RWPE2 (cell line): Measurements from ENCODE around the gene ITGAD.

Experiments
- ATAC-seq: fragments of 200-7000 bp; cut with Tn5 transposase; 3 replicates; pipeline ENCODE4 v1.9.1; 2021; ENCODE audit warnings: low read depth
- DNase-seq: peaks from one replicate; pipeline ENCODE4 v3.0.0-alpha.2; 2020; ENCODE audit warnings: low spot score
- H3K27ac ChIP-seq: fragments of 450-650 bp; 2 replicates; pipeline ENCODE4 v1.5.1; 2017; ENCODE audit warnings: mild to moderate bottlenecking; ENCODE audit not compliant: poor library complexity, severe bottlenecking
- H3K27me3 ChIP-seq: fragments of 250-450 bp; sonication (Bioruptor Pico); 2 replicates; pipeline ENCODE4 v1.5.1; 2021; ENCODE audit warnings: mild to moderate bottlenecking, moderate library complexity; ENCODE audit not compliant: insufficient read depth, poor library complexity, severe bottlenecking
- H3K36me3 ChIP-seq: fragments of 250-450 bp; sonication (Bioruptor Pico); 2 replicates; pipeline ENCODE4 v1.5.1; 2020; ENCODE audit warnings: low read depth, mild to moderate bottlenecking, moderate library complexity
- H3K4me1 ChIP-seq: fragments of 250-450 bp; sonication (Bioruptor Pico); 2 replicates; pipeline ENCODE4 v1.5.1; 2021; ENCODE audit warnings: mild to moderate bottlenecking, moderate library complexity; ENCODE audit not compliant: insufficient read depth, poor library complexity, severe bottlenecking
- H3K4me3 ChIP-seq: fragments of 250-450 bp; sonication (Bioruptor Pico); 2 replicates; pipeline ENCODE4 v1.5.1; 2021; ENCODE audit warnings: mild to moderate bottlenecking, moderate library complexity; ENCODE audit not compliant: severe bottlenecking
- H3K9me3 ChIP-seq: fragments of 250-450 bp; sonication (Bioruptor Pico); 2 replicates; pipeline ENCODE4 v1.5.1; 2021; ENCODE audit warnings: mild to moderate bottlenecking, moderate library complexity; ENCODE audit not compliant: severe bottlenecking
- TF ChIP-seq, protein P1 (sequence below): fragments of 450-650 bp; IDR thresholded peaks from one replicate; pipeline ENCODE4 v1.5.1; 2017; ENCODE audit warnings: mild to moderate bottlenecking, moderate library complexity; ENCODE audit not compliant: poor library complexity, severe bottlenecking

Gene ITGAD

DNA sequence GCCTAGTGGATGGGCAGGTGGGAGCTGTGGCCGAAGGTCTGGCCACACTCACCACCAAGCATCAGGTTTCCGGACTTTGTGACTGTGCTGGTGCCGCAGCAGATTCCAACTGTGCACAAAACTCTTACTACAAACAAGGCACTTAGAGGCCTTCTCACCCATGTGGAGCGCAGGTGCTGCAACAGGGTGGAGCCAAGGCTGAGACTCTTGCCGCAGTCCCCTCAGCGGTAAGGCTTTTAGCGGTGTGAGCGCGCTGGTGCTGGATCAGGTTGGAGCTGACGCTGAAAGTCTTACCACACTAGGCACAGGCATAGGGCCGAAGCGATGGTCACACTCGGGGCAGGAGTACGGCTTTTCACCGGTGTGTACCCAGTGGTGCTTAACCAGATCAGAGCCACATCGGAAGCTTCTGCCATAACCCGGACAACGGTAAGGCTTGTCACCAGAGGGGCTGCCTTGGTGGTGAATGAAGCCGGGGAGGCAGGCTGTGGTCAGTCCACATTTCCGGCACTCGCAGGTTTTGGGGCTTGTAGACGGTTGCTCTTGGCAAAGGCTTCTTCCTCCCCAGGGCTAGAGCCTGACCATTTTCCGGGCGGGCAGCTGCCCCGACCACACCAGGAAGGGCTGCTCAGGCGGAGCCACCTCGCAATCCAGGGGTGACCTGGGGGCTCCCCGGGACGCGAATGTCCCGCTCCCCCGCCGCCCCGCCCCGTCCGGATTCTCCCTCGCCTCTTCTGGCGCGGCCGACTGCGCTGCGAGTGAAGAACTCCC, 65.1 kb downstream of the ITGAD start:
- Histone ChIP-seq H3K4me3 (peak overlapping the region; percentile 74), H3K4me1 (peaks cover 27% of the 10 kb centered on the region), H3K9me3 (no peaks in the 10 kb centered on the region), H3K36me3 (peaks cover 9% of the 10 kb centered on the region; the same call in 1 of the 2 replicates), H3K27ac (peak overlapping the region; percentile 81), H3K27me3 (no peaks in the 10 kb centered on the region)
- ATAC-seq, result peak; percentile 13; the same call in 2 of the 3 replicates
- TF ChIP-seq, protein P1, sequence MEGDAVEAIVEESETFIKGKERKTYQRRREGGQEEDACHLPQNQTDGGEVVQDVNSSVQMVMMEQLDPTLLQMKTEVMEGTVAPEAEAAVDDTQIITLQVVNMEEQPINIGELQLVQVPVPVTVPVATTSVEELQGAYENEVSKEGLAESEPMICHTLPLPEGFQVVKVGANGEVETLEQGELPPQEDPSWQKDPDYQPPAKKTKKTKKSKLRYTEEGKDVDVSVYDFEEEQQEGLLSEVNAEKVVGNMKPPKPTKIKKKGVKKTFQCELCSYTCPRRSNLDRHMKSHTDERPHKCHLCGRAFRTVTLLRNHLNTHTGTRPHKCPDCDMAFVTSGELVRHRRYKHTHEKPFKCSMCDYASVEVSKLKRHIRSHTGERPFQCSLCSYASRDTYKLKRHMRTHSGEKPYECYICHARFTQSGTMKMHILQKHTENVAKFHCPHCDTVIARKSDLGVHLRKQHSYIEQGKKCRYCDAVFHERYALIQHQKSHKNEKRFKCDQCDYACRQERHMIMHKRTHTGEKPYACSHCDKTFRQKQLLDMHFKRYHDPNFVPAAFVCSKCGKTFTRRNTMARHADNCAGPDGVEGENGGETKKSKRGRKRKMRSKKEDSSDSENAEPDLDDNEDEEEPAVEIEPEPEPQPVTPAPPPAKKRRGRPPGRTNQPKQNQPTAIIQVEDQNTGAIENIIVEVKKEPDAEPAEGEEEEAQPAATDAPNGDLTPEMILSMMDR, result no peak
- no peak for DNase-seq

DNA sequence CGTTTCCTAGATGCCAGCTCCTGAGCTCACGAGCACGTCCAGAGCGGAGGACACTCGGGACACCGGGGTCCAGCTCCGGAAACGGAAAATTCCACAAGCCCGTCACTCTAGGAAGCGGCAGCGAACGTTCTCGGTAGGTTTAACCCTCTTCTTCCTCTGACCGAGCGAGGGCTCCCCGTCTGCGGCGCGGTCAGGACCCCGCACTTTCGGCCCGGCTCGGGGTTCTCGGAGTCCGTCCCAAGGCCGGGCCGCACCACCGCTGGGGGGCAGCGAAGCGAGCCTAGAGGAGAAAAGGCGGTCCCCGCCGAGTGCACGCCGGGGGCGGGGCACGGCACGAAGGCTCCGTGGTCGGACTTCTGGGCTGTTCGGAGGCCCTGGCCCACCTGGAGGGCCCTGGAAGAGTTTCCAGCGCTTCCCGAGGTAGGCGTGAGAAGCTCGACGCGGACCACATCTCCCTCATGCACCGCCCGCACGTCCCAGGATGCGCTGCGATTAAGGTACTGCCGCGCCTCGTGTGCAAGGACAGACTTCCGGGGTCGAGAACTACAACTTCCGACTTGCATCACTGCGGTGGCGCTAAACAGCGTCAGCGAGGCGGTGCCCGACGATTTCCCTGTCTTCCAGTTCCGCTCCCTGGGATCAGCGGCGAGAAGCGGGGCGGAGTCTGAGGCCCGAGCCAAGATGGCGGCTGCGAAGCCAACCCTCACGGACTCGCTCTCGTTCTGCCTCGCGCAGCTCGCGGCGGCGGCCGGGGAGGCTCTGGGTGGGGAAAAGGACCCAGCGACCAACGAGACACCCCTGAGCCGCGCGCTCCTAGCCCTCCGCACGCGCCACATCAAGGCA, 65.9 kb downstream of the ITGAD start, which contains the start of gene ARMC5:
Gene ARMC5, plus strand, starts transcription at position 658 of the 843 bp plus-strand sequence. Its CDS starts 24 bp downstream, at position 682.
- H3K4me3 ChIP-seq, result peak within 1 kb of the TSS; percentile 74
- no peaks in the 10 kb centered on the region for H3K9me3 ChIP-seq
- H3K27ac ChIP-seq, result peak within 1 kb of the TSS; percentile 81
- TF ChIP-seq, protein P1, result peak; percentile 80
- ATAC-seq, result peak; percentile 72
- H3K4me1 ChIP-seq, result peaks cover 21% of the 10 kb centered on the region
- peak; percentile 98 for DNase-seq
- peaks cover 9% of the 10 kb centered on the region; the same call in 1 of the 2 replicates for H3K36me3 ChIP-seq
- no peaks in the 10 kb centered on the region for H3K27me3 ChIP-seq

- ATAC-seq (peak; percentile 71), DNase-seq (peak; percentile 100)
- Histone ChIP-seq H3K4me1 (peaks cover 13% of the 10 kb centered on the region), H3K9me3 (no peaks in the 10 kb centered on the region), H3K27me3 (no peaks in the 10 kb centered on the region), H3K4me3 (peak overlapping the region; percentile 74), H3K36me3 (peaks cover 9% of the 10 kb centered on the region; the same call in 1 of the 2 replicates), H3K27ac (peak overlapping the region; percentile 81)
- TF ChIP-seq, protein P1, result no peak
Observed at GRCh38 chr16:31459687-31460581, 66.8 kb downstream of the ITGAD start.

DNA sequence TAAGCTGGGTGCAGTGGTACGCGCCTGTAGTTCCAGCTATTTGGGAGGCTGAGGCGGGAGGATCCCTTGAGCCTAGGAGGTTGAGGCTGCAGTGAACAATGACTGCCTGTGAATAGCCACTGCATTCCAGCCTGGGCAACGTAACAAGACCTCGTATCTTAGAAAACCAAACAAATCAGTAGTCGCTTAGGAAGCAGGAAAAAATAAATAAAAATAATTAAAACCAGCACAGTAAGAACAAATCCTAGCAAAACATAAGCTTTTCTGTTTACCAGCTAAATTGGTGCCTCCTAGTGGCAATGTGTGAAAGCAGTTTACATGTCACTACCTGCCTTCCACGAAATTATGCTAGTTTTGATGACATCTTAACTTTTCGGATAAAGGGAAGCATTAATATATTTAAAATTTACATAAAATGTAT, 67.5 kb downstream of the ITGAD start:
- TF ChIP-seq, protein P1, result peak; percentile 77
- H3K4me3 ChIP-seq, result peak overlapping the region; percentile 74
- peak overlapping the region; percentile 81 for H3K27ac ChIP-seq
- H3K27me3 ChIP-seq, result no peaks in the 10 kb centered on the region
- no peak for ATAC-seq
- peaks cover 10% of the 10 kb centered on the region; the same call in 1 of the 2 replicates for H3K36me3 ChIP-seq
- DNase-seq, result no peak
- H3K9me3 ChIP-seq, result no peaks in the 10 kb centered on the region
- H3K4me1 ChIP-seq, result peaks cover 13% of the 10 kb centered on the region
